Stimulated activated CD8-positive, alpha-beta memory T cell treated with anti-CD3 and anti-CD28 coated beads, Interleukin-2, amount 100 ng/mL, for 1 hour (primary cell): ENCODE results near the gene B3GALT6.

Experiments
- DNase-seq, 2 donors: peaks; one replicate each; pipeline ENCODE4 v3.0.0-alpha.2; 2020; ENCODE audit warnings: low read depth in 2 of 2

Gene B3GALT6

DNA sequence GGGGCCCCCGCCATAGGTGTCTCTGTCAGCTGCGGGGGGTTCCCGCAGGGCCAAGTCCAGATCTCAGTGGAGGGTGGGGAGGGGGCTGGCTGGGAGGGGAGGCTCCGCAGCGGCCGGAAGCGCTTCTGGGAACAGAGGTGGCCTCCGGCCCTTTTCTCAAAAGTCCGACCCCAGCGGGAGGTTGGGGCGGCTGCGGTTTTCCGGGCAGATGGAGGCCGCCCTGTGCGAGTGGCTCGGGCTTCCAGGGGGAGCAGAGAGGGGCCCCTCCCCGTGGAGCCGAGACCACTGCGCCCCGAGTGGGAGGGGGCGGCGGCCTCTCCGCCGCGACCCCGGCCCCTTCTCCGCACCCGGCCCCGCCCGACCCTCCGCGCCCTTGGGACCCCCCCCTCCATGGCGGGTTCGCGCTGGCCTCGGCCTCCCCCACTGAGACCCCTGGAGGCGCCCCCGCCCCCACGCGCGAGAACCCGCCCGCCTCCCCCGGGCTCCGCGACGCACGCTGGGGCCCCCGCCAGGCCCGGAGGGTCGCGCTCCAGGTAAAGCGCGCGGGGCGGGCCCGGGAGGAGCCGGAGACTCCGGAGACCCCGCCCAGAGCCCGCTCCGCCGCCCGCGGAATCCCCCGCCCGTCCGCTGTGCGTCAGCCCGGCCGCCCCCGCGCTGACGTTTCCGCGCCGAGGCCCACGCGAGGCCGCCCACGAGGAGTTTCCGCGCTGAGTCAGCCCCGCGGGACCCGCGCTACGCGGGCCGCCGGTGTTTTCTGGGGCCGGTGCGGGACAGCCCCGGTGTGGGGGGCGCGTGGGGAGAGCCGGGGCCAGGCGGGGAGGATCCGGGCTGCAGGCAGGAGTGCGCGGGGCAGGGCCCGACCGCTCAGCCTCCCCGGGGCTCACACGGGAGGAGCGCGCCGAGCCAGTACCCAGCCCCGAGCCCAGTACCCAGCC is 30.9 kb upstream of the B3GALT6 start:
- DNase-seq: peak; percentile 72 to 82

DNA sequence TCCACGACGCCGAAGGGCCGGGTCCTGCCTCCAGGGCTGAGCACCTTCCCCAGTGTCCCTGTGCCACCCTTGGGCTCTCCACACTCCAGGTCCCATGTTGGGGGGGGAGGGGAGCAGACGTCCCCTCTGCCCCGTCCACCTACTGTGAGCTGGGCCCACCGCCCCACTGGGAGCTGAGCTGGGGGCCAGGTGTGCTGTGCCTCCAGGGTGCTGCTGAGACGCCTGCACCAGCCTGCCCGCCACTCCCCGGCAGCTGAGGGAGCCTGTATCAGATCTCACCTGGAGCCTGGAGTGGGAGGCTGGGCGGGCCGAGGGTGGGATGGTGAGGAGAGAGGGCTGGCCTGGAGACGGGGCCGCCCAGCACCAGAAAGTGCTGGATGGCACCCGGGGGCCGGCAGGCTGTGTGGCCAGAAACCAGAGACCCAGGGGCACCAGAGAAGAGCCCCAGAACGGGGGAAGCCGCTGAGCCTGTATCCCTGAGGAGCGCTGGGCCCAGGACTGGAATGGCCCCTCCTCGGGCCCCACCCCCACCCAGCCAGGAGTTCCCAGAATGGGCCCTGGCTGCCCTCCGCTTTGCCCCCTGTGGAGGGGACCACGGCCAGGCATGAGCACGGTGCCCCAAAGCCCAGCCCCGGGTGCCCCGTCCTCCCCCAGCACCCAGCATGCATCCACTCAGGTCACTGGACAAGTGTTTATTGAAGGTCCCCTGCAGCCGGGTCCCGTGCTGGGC is 29.0 kb upstream of the B3GALT6 start:
- DNase-seq: no peak

DNA sequence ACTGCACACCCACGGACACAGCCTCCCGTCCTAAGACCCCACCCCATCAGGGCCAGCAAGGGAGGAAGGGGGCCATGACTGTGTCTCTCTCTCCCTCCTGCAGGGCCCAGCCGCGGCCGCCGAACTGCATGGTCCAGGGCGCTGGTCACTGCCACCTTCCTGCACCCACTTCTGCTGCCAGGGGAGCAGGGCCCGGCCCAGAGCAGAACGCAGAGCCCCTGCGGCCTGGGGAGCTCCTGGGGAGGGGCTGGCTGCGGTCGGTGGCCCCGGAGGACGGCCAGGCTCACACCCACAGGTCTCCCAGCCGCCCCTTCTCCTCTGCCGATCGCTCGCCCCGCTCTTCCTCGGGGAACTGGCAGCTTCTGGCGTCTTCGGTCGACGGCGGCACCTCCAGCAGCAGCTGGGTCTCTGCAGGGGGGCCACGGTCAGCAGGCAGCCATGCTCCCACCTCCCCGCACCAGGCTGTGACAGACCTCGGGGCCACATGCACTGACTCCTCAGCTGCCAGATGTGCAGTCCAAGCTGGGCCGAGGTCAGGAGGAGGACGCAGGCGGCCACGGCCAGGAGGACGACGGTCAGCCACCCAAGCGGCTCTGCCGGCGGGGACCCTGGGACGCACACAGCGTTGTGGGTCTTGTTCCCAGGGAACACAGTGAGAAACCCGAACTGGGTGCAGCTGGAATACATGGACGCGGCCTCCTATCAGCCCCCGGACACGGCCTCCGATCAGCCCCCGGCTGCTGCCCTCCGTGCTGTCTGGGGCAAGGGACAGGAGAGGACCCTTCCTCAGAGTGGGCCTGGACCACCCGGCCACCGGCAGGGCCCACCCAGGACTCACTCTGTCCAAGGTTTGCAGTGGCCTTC is 28.2 kb upstream of the B3GALT6 start:
- no peak for DNase-seq

DNA sequence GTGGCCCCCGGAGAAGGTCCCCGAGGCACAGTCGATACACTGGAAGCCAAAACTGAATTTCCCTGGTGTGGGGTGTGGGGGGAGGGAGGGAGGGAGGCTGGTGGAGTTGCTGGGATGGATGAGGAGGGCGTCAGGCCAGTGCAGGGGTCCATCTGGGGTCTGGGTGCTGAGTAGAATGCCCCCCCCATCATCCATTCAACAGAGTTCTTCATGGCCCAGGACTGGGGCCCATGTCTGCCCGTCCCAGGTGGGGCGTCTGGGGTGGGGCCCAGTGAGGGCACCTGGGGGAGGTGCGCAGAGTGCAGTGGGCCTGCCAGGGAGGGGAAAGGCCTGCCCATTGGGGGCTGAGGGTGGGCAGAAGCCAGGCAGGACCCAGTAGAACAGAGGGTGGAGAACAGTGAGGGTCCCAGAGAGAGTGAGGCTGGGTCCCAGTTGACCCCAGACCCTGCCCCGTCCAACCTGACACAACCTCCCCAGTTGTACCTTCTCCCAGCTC is 27.6 kb upstream of the B3GALT6 start:
- DNase-seq: no peak

DNA sequence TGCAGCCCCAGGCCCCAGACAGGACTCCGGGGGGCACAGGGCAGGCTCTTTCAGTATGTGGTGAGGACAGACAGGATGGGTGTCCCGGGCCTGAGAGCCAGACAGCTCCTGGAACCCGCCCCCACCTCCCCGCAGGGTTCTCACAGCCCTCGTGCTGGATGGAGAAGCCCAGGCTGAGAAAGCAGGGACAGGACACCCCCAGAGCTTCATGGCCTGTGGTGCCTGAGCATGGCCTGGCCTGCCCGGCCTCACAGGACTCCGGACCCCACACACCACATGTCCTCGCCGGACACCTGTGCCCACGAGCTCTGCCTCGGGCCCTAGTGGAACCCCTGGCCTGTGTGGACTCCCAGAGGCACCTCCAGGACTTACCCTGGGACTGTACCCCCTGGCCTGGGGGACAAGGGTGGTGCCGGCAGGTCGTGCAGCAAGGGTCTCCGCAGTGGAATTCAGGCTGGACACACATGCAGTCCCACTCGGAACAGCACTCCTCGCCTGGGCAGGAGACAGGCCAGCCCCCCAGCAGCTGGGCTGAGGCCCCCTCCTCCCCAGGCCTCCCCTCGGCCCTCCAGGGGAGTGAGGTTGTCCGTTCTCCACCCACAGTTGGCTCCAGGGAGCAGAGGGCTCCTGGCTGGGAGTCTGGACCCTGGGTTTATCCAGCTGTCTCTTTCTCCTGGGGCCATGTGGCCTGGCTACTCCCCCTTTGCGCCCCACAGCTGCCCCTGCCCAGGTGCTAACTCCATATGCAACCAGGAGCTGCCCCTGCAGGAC is 26.9 kb upstream of the B3GALT6 start:
- DNase-seq: no peak

DNA sequence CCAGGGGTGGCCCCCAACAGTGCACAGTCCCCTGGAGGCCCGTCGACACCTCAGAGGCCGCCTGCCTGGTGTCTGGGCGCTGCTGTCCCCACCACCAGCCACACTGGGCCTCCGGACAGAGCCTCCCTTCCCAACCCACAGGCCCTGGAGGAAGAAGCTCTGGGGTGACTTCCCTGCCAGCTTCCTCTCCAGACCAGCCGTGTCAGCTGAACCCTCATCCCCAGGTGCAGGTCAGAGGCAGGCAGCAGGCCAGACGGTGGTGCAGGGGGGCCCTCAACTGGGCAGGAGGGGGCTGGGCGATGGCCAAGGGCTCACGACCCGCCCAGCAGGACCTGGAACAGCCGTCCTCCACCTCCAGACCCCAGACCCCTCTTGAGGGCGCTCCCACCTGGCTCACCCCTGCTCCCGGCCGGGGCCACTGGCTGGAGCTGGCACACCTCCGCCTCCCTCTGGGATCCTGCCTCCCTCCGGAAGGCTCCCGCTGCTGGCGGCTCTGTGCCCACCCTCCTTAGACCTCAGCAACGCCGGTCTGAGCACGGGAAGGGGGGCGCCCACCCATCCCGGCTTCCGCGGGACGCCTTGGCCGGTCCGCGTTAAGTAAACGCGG is 26.2 kb upstream of the B3GALT6 start:
- DNase-seq: no peak

DNA sequence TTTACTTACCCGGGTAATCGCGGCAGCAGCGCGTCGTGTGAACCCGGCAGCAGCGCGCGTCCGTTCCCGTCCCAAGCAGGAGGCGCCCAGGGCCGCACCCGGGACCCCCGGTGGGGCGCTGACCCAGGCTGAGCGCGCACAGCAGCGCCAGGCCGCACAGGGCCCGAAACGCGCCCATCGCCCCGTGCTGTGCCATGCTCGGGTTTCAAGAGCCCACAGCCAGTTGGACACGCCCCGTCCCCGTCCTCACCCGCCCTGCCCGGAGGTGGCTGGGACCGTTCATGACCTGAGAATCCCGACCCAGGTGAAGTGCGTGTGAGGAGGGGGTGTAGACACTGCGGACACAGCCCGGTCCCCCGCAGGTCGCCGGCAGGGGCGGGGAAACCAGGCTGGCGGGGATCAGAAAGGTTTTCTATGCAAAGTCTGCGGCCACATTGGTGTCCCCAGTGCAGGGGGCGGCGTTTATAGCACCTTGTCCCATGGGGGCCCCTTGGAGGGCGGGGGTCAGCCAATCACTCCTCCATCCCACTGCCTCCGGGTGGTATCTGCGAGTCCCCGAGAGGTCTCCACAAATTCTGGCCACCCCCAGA is 25.6 kb upstream of the B3GALT6 start, which contains the start of gene TNFRSF18:
TSS of gene TNFRSF18 (minus strand) at position 217 of the 590 bp plus-strand sequence. CDS start at position 196, 21 bp downstream.
- no peak for DNase-seq

DNA sequence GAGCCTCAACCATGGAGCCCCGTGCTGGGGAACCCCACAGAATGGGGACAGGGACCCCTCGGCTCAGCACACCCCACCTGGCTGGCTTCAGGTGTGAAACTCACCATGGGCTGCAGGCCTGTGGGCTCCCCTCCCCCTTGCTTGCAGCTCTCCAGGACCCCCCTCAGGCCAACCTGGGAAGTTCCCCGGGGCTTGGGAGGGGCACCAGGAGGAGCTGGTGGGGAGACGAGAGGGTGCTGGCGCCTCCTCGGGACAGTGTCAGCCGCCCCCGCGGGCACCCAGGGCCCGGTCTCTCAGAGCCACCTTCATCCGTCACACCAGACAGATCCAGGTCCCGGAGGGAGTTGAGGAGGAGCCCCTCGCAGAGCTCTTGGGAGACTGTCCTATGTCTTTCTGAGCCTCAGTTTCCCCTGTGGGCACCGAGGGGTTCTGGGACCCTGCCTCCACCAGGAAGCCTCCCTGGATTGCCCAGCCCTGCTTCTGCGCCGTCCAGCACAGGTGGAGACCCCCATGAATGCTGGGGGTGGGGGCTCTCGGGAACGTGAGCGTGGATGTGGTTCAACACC is 25.0 kb upstream of the B3GALT6 start:
- no peak for DNase-seq

DNA sequence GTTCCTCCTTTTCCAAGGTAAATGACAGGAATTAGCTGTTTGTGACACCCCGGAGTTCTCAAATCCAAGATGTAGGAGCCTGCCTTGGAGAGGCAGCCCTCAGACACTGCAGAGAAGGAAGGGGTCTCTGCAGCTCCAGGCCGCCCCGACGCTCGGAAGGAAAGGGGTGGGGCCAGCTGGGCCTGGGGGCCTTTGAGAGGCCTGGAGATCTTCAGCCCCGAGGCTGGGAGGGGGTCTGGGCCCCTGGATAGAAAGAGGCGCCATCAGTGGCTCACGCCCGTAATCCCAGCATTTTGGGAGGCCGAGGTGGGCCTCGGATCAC is 24.5 kb upstream of the B3GALT6 start:
- DNase-seq: no peak

DNA sequence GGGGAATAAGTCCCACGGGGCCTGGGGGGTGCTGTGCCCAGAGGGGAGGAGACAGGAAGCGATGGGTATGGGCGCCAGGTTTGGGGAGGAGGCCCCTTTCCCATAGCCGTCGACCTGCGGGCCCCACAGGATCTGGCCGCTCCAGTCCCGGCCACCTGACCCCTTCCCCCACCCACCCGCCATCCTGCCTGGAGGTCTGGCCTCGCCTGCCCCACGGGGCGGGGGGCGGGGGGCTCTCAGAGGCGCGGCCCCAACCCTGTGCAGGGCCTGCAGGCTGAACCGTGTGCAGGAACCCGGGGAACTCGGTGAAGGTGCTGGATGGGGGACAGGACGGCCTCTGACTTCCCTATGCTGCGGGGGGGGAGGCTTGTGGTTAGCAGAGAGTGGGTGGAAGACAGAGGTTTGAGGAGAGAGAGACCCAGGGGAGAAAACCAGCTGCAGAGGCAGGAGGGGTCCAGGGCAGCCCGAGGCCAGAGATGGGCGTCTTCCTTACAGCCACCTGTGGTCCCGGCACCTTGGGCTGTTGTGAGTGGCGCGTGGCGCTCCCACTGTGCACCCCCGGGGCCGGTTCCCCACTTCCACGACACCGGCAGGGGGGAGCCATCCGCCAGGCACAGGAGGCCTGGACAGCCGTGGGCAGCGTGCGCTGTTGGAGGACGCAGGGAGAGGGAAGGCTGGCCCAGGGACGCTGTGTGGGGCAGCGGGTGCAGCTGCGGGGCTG is 23.2 kb upstream of the B3GALT6 start:
- no peak for DNase-seq

DNA sequence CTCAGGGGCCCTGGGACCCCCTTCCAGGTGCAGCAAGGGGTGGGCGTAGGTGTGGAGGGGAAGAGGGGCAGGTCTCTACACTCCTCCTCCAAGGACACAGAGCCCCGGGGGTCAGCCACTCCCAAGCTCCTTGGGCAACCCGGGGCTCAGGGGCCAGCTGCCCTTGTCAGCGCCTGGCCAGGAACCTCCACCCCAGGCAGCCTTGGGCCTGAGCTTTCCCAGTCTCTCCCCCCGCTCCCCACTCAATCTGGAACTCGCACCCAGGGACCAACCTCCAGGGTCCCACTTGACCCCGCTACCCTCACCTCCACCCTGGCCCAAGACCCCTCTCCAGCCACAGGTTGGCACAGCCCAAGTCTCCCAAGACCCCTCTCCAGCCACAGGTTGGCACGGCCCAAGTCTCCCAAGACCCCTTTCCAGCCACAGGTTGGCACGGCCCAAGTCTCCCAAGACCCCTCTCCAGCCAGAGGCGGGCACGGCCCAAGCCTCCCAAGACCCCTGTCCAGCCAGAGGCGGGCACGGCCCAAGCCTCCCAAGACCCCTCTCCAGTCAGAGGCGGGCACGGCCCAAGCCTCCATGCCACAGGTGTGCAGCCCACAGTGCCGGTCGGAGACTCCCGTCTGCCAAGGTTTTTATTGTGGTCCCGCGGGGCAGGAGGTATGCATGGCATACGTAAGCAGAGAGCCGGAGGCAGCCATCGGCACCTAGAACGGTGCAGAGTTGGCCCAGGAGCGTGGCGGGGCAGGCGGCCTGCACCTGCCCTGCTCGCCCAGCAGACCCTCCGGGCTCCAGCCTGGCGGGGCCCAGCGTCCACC is 21.1 kb upstream of the B3GALT6 start:
- no peak for DNase-seq

DNA sequence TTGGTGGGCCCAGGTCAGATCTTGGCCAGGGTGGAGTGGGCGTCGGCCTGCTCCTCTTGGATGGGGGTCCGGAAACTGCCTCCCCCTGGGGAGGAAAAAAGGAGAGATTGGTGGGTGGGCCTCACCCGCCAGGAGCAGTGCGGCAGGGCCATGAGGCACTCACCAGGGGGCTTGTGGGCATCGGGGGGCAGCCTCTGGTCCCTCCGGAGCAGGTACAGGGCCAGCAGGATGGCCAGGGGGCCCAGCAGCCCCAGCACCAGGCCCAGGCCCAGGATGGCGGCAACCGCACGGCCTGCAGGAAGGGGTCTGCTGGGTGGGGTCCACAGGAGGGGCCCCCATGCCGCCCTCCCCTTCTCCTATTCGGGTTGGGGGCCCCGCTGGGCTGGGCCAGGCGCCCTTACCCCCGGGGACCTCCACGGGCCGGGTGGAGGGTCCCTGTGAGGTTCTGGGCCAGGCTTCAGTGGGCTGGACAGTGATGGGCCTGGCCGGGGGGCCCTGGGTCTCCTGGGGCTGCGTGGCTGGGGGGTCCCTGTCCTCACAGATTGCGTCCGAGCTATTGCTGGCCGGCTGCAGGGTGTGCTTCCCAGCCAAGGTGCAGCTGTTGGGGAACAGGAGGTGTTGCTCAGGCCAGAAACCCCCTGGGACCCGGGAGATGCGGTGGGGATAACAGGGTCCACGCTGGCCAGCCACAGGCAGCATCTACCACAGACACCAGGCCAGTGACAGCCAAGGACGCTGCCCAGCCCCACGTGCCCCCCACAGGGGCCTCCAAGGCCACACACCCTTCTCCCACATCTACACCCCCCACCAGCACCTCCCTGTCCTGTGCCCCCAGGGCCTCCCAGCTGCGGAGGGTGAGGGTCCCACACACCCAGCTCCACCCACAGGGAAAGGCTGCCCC is 20.2 kb upstream of the B3GALT6 start:
- no peak for DNase-seq

DNA sequence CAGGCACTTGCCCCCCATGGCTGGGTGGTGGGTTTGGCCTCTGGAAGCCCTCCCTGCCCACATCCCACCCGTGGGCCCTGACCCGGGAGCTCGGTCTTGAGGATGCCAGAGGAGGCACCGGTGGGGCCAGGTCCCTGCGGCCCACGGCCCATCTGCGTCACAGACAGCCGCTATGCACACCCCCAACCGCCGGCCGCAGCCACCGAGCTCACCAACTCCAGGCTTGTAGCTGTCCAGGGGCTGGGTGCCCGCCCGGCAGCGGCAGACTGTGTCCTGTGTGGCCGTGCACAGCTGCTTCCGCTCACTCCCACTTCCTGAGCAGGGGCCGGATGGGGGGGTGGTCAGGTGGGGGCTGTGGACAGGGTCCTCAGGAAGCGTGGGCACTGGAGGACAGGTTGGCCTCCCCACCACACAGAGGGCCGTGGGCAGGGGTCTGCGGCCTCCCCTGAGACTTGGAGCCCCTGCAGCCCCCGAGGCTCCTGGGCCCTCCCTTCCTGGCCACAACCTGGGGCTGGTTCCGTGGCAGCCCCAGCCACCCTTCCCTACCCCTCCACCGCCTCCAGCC is 19.2 kb upstream of the B3GALT6 start:
- no peak for DNase-seq

DNA sequence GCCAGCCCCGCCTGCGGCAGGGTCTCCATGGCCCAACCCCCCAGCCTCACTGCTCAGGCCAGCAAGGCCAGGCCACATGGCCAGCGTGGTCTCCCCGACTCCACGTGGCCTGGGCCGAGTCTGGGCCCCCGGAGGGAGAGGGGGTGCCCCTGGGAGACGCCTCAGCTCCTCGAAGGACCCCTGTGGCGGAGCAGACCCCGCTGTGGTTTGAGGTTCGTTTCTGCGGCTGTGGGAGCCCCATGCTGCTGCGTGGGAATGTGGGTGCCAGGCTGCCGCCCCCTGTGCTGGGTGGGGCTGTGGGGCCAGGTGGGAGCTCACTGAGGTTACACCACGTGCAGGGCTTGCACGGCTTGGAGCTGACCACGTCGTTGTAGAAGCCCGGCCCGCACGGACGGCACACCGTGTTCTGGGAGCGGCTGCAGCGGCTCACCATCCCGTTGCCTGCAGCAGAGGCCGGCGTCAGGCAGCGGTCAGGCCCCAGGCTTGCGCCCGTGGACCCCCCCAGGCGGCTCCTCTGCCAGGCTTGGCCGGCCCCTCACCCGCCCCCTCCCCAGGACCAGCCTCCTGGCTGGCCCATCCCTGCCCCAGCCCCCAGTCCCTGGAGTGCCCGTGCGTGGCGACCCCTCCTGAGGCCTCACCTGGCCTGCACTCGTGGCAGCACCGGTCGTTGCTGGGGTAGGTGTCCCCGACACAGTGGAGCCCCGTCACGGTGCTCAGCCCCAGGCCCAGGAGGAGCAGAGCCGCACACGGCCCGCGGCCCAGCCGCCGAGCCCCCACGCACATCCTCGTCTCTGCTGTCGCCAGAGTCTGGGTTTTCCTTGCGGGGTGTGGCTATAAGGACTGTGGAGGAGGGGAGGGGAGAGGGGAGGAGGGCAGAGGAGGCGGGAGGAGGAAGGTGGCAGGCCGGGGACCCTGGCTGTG is 18.4 kb upstream of the B3GALT6 start, which contains the start of gene TNFRSF4:
TSS of gene TNFRSF4 (minus strand) at position 809 of the 921 bp plus-strand sequence. CDS start at position 783, 26 bp downstream.
- DNase-seq: no peak

DNA sequence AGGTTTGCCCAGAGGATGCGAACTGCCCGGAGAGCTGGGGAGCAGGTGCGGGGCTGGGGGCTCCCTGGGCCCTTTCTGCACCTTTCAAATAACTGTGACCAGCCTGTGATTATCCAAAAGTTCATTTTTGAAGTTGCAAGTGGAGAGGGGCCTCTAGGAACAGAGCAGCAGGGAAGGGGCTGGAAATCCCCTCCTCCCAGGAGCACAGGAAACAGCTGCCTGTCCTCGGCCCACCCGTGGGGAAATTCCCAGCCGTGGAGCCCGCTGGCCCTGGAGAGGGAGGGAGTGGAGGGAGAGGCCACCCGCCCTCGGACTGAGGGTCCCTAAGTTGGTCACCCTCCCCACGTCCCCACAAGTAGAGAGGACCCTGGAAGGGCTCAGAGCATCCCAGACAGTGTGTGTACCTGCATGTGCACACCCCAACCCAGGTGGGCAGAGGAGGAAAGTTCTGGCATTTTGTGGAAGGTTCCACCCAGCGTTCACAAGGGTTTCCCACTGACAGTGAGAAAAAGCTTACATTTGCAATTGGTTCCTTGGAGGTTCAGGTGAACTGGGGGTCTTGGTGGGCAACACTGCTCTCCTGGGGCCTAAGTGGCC is 16.9 kb upstream of the B3GALT6 start:
- no peak for DNase-seq
